GM12878 (cell line): ENCODE data around the gene NR1H4. TPM values are rescaled to one million over a fixed set of nuclear protein-coding genes. Genes with fewer than 3 reads are reported as not detected.

Experiments used
- ATAC-seq: fragments of 200-7000 bp; cut with Tn5 transposase; 3 replicates; pipeline ENCODE4 v1.9.1; 2020; ENCODE audit warnings: mild to moderate bottlenecking, moderate library complexity
- BruUV-seq: library from RNA; stranded (reverse); fragments of 400-500 nt; replicated peaks from 2 replicates; lab custom pipeline; 2021; lab: Mats Ljungman, UMichigan
- CTCF ChIA-PET: fragments of 300-600 bp; sonication (Branson Sonifier 250); formaldehyde crosslinking; extraction: SDS; loops from one replicate; lab custom pipeline; 2021; ENCODE audit warnings: inconsistent platforms; lab: Yijun Ruan, JAX
- POLR2A ChIA-PET: fragments of 350-600 bp; formaldehyde crosslinking; extraction: SDS; loops from one replicate; lab custom pipeline; 2021; ENCODE audit warnings: inconsistent platforms; lab: Charles Lee
- RAD21 ChIA-PET: fragments of 300-600 bp; sonication (Branson Sonifier 250); formaldehyde crosslinking; loops from one replicate; lab custom pipeline; 2023; ENCODE audit warnings: antibody characterized with exemption; ENCODE audit not compliant: unreplicated experiment; lab: Charles Lee
- SMC1A ChIA-PET: fragments of 300-600 bp; sonication (Branson Sonifier 250); formaldehyde crosslinking; loops from one replicate; lab custom pipeline; 2023; ENCODE audit not compliant: unreplicated experiment, uncharacterized antibody; lab: Charles Lee
- DNase-seq: peaks from one replicate; pipeline ENCODE4 v3.0.0-alpha.2; 2011; ENCODE audit warnings: low read depth, low spot score
- FAIRE-seq: peaks from 3 replicates; lab custom pipeline; 2011; peaks lifted over from hg19 to GRCh38; lab: Jason Lieb, UNC
- H2AFZ ChIP-seq: 2 replicates; pipeline ENCODE4 v1.6.0; 2011; ENCODE audit warnings: low read depth, low read length, control low read depth; ENCODE audit not compliant: control insufficient read depth
- H3K27ac ChIP-seq: 2 replicates; pipeline ENCODE4 v1.5.1; 2011; ENCODE audit warnings: control low read depth; ENCODE audit not compliant: control insufficient read depth, insufficient read depth
- H3K27me3 ChIP-seq, 2 experiments: replicated peaks in 1 of 2; 2 replicates each; pipeline versions ENCODE4 v1.6.0 to v1.6.1; 2011; ENCODE audit warnings: low read length in 1 of 2; ENCODE audit not compliant: control insufficient read depth in 2 of 2, insufficient read depth in 2 of 2
- H3K36me3 ChIP-seq, 2 experiments: 2 replicates each; pipeline ENCODE4 v1.5.1; 2011; ENCODE audit warnings: low read length in 1 of 2; ENCODE audit not compliant: control insufficient read depth in 2 of 2, insufficient read depth in 2 of 2
- H3K4me1 ChIP-seq: 2 replicates; pipeline ENCODE4 v1.6.1; 2011; ENCODE audit warnings: mild to moderate bottlenecking, low read length, moderate library complexity, mixed read lengths; ENCODE audit not compliant: control insufficient read depth, insufficient read depth
- H3K4me2 ChIP-seq: 2 replicates; pipeline ENCODE4 v1.6.0; 2011; ENCODE audit warnings: control low read depth; ENCODE audit not compliant: control insufficient read depth, insufficient read depth
- H3K4me3 ChIP-seq: fragments of 200-600 bp; sonication (generic); 2 replicates; pipeline ENCODE4 v1.5.1; 2016
- H3K79me2 ChIP-seq: 2 replicates; pipeline ENCODE4 v1.6.0; 2011; ENCODE audit warnings: low read length; ENCODE audit not compliant: control insufficient read depth, insufficient read depth
- H3K9ac ChIP-seq: 2 replicates; pipeline ENCODE4 v1.8.0; 2011; ENCODE audit warnings: low read length, control low read depth, mixed read lengths; ENCODE audit not compliant: control insufficient read depth, insufficient read depth
- H3K9me3 ChIP-seq: replicated peaks from 3 replicates; pipeline ENCODE4 v1.5.1; 2011; ENCODE audit warnings: mild to moderate bottlenecking, low read length; ENCODE audit not compliant: control insufficient read depth, insufficient read depth
- H4K20me1 ChIP-seq: 2 replicates; pipeline ENCODE4 v1.6.0; 2011; ENCODE audit not compliant: control insufficient read depth, insufficient read depth
- FOXK2 ChIP-seq: fragments of 450-650 bp; IDR thresholded peaks from 2 replicates; pipeline ENCODE4 v1.6.1; 2017; ENCODE audit warnings: mild to moderate bottlenecking, moderate library complexity
- GABPA ChIP-seq: IDR thresholded peaks from 2 replicates; pipeline ENCODE4 v1.6.1; 2014; ENCODE audit warnings: antibody characterized with exemption, low read depth, mild to moderate bottlenecking, inconsistent platforms
- MEF2A ChIP-seq: IDR thresholded peaks from 2 replicates; pipeline ENCODE4 v1.6.1; 2011; ENCODE audit warnings: low read depth, mild to moderate bottlenecking, low read length, moderate library complexity; ENCODE audit not compliant: insufficient read depth
- NFYB ChIP-seq: IDR thresholded peaks from 2 replicates; pipeline ENCODE4 v1.6.1; 2011; ENCODE audit warnings: low read depth, mild to moderate bottlenecking, low read length, improper control_type of control experiment, moderate library complexity; ENCODE audit not compliant: insufficient read depth
- POLR2AphosphoS2 ChIP-seq: IDR thresholded peaks from 2 replicates; pipeline ENCODE4 v1.6.1; 2011; ENCODE audit warnings: low read depth, mild to moderate bottlenecking, low read length, improper control_type of control experiment, moderate library complexity
- POU2F2 ChIP-seq: IDR thresholded peaks from 3 replicates; pipeline ENCODE4 v1.6.1; 2011; ENCODE audit warnings: low read depth, mild to moderate bottlenecking, low read length, borderline replicate concordance
- RB1 ChIP-seq: fragments of 450-650 bp; formaldehyde crosslinking; IDR thresholded peaks from 2 replicates; pipeline ENCODE4 v1.6.1; 2017; ENCODE audit warnings: mild to moderate bottlenecking, borderline replicate concordance
- TARDBP ChIP-seq: IDR thresholded peaks from 2 replicates; pipeline ENCODE4 v1.6.1; 2016; ENCODE audit warnings: borderline replicate concordance
- YY1 ChIP-seq: IDR thresholded peaks from 2 replicates; pipeline ENCODE4 v1.6.1; 2011; ENCODE audit warnings: low read depth, mild to moderate bottlenecking, low read length
- ZBED1 ChIP-seq: IDR thresholded peaks from 2 replicates; pipeline ENCODE4 v1.6.1; 2016; ENCODE audit warnings: borderline replicate concordance
- ZNF274 ChIP-seq: IDR thresholded peaks from one replicate; pipeline ENCODE4 v1.8.0; 2011; ENCODE audit not compliant: insufficient read length, insufficient read depth
- WGBS: methylation state at CpG from one replicate; pipeline ENCODE4 v1.1.6; 2016; ENCODE audit warnings: low lambda C conversion rate; ENCODE audit not compliant: insufficient replicate concordance, insufficient coverage; ENCODE audit errors: missing lambda C conversion rate; 5-methylcytosine and 5-hydroxymethylcytosine counted together
- in situ Hi-C: fragments of 300-500 bp; cut with MboI; formaldehyde crosslinking; loops from 9 replicates; pipeline ENCODE4 v1.14.3; 2018; ENCODE audit warnings: mixed read lengths
- intact Hi-C: fragments of 100-400 bp; cut with micrococcal nuclease; formaldehyde crosslinking; loops from one replicate; pipeline ENCODE4 v1.14.2; 2022; ENCODE audit not compliant: unreplicated experiment
- polyA plus RNA-seq, 11 experiments: library from polyadenylated mRNA; depleted of rRNA in 4 of 11; unstranded in 6 of 11; stranded (reverse) in 5 of 11; fragments of >200 nt; fragmentation: Nextera tagmentation in 4 of 11; fragmentation: Illumina TruSeq in 1 of 11; extraction: Ambion mirVana in 4 of 11; extraction: Trizol in 1 of 11; gene quantifications; 1 replicate in 1 of 11; 2 replicates in 10 of 11; pipeline versions ENCODE4 v1.2.1 to v1.2.3, GENCODE V29; 2011 to 2016; ENCODE audit warnings: inconsistent platforms in 2 of 11, missing spikeins in 2 of 11, low read depth in 1 of 11
- total RNA-seq, 4 experiments: library from RNA; depleted of rRNA in 3 of 4; stranded (reverse); fragments of >200 nt in 3 of 4; fragmentation: Illumina TruSeq in 1 of 4; extraction: Trizol in 1 of 4; gene quantifications; 2 replicates each; pipeline versions ENCODE4 v1.2.1 to v1.2.3, GENCODE V29; 2013 to 2021
- TF ChIP-seq, protein P1 (sequence below): fragments of 450-650 bp; IDR thresholded peaks from 2 replicates; pipeline ENCODE4 v1.6.1; 2017; ENCODE audit warnings: mild to moderate bottlenecking
- TF ChIP-seq, protein P2 (sequence below): IDR thresholded peaks from 2 replicates; pipeline ENCODE4 v1.6.1; 2012; ENCODE audit warnings: low read length, inconsistent platforms
- TF ChIP-seq, protein P3 (sequence below): fragments of 450-650 bp; IDR thresholded peaks from 2 replicates; pipeline ENCODE4 v1.6.1; 2017; ENCODE audit warnings: low read depth, mild to moderate bottlenecking, moderate library complexity
- TF ChIP-seq, protein P4 (sequence below): fragments of 450-650 bp; formaldehyde crosslinking; IDR thresholded peaks from 2 replicates; pipeline ENCODE4 v1.5.0; 2022; ENCODE audit warnings: mild to moderate bottlenecking, missing genetic modification characterization

Gene NR1H4
- total and polyA plus RNA-seq, 10 of the 15 experiments (the other 5 are each of a cell fraction or from before 2014, with no cell fraction given) = 0.04 TPM; not detected in 9

DNA sequence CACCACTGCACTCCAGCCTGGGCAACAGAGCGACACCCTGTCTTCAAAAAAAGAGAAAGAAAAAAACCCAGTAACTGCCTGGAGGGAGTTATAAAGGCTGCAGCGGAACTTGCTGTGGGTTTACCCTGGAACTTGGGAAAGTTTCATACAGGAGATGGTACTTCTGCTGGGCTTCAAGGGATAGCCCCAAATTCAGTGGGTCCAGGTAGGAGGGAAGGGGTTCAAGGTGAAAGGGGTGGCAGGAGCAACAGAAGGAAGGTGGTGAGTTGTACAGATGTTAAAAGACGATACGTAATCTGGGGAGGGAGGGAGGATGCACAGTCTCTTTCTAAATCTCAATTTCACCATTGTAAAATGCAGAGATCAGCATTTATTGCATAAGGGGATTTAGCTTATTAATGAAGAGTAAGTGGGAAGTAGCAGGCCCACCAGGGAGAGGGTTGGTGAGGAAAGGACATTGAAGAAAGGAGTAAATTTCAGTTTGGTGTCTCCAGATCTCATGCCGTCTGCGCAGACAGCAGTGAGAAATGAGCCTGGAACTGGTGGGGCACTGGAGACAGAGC lies 91.3 kb downstream of the NR1H4 start:
- RAD21 ChIA-PET = no interaction called here
- Histone ChIP-seq H4K20me1 (no peaks in the 10 kb centered on the region), H3K4me2 (no peak overlapping the region), H2AFZ (no peak overlapping the region), H3K9me3 (no peaks in the 10 kb centered on the region), H3K4me1 (peaks cover 7% of the 10 kb centered on the region), H3K9ac (no peak overlapping the region), H3K36me3 (no peaks in the 10 kb centered on the region), H3K27me3 (no peaks in the 10 kb centered on the region), H3K79me2 (no peaks in the 10 kb centered on the region), H3K4me3 (no peak overlapping the region), H3K27ac (no peak overlapping the region)
- intact Hi-C loops (loop anchor here (5.0 kb wide), 1 partner anchor 102 kb away; no protein-coding TSS in a partner anchor), in situ Hi-C loops (no loop called here)
- 87% methylated on average over 6 of the region's 6 CpGs for WGBS
- DNase-seq (no peak), FAIRE-seq (no peak), ATAC-seq (no peak)
- POLR2A ChIA-PET = no interaction called here
- TF ChIP-seq YY1 (no peak), GABPA (no peak), ZNF274 (no peak), POU2F2 (no peak), MEF2A (no peak), FOXK2 (no peak), TARDBP (no peak), POLR2AphosphoS2 (no peak), NFYB (no peak), ZBED1 (no peak), RB1 (no peak)
- TF ChIP-seq, protein P1, sequence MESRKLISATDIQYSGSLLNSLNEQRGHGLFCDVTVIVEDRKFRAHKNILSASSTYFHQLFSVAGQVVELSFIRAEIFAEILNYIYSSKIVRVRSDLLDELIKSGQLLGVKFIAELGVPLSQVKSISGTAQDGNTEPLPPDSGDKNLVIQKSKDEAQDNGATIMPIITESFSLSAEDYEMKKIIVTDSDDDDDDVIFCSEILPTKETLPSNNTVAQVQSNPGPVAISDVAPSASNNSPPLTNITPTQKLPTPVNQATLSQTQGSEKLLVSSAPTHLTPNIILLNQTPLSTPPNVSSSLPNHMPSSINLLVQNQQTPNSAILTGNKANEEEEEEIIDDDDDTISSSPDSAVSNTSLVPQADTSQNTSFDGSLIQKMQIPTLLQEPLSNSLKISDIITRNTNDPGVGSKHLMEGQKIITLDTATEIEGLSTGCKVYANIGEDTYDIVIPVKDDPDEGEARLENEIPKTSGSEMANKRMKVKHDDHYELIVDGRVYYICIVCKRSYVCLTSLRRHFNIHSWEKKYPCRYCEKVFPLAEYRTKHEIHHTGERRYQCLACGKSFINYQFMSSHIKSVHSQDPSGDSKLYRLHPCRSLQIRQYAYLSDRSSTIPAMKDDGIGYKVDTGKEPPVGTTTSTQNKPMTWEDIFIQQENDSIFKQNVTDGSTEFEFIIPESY = no peak
- TF ChIP-seq, protein P2, sequence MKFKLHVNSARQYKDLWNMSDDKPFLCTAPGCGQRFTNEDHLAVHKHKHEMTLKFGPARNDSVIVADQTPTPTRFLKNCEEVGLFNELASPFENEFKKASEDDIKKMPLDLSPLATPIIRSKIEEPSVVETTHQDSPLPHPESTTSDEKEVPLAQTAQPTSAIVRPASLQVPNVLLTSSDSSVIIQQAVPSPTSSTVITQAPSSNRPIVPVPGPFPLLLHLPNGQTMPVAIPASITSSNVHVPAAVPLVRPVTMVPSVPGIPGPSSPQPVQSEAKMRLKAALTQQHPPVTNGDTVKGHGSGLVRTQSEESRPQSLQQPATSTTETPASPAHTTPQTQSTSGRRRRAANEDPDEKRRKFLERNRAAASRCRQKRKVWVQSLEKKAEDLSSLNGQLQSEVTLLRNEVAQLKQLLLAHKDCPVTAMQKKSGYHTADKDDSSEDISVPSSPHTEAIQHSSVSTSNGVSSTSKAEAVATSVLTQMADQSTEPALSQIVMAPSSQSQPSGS = no peak
- TF ChIP-seq, protein P3, sequence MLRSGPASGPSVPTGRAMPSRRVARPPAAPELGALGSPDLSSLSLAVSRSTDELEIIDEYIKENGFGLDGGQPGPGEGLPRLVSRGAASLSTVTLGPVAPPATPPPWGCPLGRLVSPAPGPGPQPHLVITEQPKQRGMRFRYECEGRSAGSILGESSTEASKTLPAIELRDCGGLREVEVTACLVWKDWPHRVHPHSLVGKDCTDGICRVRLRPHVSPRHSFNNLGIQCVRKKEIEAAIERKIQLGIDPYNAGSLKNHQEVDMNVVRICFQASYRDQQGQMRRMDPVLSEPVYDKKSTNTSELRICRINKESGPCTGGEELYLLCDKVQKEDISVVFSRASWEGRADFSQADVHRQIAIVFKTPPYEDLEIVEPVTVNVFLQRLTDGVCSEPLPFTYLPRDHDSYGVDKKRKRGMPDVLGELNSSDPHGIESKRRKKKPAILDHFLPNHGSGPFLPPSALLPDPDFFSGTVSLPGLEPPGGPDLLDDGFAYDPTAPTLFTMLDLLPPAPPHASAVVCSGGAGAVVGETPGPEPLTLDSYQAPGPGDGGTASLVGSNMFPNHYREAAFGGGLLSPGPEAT = no peak
- TF ChIP-seq, protein P4, sequence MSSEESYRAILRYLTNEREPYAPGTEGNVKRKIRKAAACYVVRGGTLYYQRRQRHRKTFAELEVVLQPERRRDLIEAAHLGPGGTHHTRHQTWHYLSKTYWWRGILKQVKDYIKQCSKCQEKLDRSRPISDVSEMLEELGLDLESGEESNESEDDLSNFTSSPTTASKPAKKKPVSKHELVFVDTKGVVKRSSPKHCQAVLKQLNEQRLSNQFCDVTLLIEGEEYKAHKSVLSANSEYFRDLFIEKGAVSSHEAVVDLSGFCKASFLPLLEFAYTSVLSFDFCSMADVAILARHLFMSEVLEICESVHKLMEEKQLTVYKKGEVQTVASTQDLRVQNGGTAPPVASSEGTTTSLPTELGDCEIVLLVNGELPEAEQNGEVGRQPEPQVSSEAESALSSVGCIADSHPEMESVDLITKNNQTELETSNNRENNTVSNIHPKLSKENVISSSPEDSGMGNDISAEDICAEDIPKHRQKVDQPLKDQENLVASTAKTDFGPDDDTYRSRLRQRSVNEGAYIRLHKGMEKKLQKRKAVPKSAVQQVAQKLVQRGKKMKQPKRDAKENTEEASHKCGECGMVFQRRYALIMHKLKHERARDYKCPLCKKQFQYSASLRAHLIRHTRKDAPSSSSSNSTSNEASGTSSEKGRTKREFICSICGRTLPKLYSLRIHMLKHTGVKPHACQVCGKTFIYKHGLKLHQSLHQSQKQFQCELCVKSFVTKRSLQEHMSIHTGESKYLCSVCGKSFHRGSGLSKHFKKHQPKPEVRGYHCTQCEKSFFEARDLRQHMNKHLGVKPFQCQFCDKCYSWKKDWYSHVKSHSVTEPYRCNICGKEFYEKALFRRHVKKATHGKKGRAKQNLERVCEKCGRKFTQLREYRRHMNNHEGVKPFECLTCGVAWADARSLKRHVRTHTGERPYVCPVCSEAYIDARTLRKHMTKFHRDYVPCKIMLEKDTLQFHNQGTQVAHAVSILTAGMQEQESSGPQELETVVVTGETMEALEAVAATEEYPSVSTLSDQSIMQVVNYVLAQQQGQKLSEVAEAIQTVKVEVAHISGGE (CRISPR knock-in tag) = no peak
- BruUV-seq = no TSS peak
- SMC1A ChIA-PET = interaction anchor here (1.1 to 2.1 kb wide), 2 partner anchors 11 to 96 kb away, joined by 3 to 7 read pairs; no protein-coding TSS in a partner anchor
- CTCF ChIA-PET = interaction anchor here (1.1 to 3.9 kb wide), 3 partner anchors 10 to 330 kb away, joined by 3 to 28 read pairs (median 4); no protein-coding TSS in a partner anchor
